Hematopoietic multipotent progenitor cell treated with erythropoietin and hydrocortisone succinate and interleukin-3 and kit ligand, for 6 days (in vitro differentiated cells): Measurements from ENCODE around the gene CABLES1.
"Not testable (repeated sequence)": the region's sequence is repeated elsewhere in the genome, so short reads cannot be mapped to it uniquely, and the experiment has no call there.

Source experiments
- DNase-seq: peaks from one replicate; pipeline ENCODE4 v3.0.0-alpha.2; 2015

CABLES1 gene

GRCh38 chr18:23247896-23248295 is 112.6 kb downstream of the CABLES1 start:
- DNase-seq = no peak

DNA sequence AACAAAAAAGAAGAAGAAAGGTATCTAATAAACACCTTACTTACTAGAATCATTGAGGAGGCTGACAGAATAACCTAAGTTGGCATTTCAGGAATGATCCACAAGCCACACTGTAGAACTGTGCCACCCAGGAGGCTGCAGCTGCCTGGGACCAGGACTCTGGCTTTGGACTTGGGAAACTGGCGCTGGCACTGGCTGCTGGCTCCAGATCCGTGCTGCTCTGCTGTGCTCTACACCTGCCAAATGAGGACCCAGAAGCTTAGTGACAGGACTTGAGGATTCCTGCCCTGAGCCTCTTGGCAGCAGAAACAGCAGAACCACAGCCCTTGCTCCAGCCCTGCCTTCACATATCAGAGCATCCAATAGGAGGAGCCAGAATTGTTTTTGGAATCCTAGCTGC is 113.5 kb downstream of the CABLES1 start:
- no peak for DNase-seq

GRCh38 chr18:23249348-23249747 is 114.1 kb downstream of the CABLES1 start:
- DNase-seq = no peak

DNA sequence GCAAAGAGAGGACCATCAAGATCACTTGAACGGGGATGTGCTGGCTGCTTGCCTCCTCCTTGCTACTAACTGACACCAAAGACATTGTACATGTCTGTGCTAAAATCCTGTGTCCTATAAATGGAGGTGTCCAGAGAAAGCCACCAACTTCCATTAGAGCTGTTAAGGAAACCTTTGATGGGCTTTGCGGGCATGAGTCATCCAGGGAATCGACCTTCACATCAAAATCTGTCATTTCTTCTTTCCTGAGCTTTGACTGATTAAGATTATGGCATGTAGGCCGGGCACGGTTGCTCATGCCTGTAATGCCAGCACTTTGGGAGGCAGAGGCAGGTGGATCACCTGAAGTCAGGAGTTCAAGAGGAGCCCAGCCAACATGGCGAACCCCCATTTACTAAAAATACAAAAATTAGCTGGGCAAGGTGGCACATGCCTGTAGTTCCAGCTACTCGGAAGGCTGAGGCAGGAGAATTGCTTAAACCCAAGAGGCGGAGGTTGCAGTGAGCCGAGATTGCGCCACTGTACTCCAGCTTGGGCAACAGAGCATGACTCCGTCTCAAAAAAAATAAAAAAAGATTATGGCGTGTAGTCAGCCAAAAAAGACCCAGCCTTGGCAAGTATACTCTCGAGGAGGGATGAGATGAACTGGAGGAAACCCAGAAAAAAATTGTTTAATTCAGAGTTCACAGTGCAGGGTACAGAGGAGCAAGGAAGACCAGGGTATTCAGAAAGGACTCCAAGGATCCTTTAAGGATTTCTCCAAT is 115.8 kb downstream of the CABLES1 start:
- no peak for DNase-seq

- DNase-seq = no peak
Observed at GRCh38 chr18:23253630-23254029, 118.3 kb downstream of the CABLES1 start.

DNA sequence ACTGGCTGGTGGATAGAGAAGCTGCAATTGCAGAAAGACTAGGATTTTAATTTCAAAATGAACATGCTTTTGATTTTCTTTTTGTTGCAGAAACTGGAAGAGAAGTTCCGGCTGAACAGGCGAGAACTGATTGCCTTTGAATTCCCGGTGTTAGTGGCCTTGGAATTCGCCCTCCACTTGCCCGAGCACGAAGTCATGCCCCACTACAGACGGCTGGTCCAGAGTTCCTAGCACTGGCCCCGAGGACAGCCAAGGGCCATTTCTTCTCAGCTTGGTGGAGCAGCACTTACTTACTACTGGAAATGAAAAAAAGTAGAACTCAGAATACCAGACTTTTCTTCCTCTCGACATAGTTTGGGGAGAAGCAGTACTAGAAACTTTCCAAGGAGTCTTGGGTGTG is 121.9 kb downstream of the CABLES1 start:
- no peak for DNase-seq

- peak; percentile 37 for DNase-seq
Observed at GRCh38 chr18:23257686-23258565, 122.6 kb downstream of the CABLES1 start.

DNA sequence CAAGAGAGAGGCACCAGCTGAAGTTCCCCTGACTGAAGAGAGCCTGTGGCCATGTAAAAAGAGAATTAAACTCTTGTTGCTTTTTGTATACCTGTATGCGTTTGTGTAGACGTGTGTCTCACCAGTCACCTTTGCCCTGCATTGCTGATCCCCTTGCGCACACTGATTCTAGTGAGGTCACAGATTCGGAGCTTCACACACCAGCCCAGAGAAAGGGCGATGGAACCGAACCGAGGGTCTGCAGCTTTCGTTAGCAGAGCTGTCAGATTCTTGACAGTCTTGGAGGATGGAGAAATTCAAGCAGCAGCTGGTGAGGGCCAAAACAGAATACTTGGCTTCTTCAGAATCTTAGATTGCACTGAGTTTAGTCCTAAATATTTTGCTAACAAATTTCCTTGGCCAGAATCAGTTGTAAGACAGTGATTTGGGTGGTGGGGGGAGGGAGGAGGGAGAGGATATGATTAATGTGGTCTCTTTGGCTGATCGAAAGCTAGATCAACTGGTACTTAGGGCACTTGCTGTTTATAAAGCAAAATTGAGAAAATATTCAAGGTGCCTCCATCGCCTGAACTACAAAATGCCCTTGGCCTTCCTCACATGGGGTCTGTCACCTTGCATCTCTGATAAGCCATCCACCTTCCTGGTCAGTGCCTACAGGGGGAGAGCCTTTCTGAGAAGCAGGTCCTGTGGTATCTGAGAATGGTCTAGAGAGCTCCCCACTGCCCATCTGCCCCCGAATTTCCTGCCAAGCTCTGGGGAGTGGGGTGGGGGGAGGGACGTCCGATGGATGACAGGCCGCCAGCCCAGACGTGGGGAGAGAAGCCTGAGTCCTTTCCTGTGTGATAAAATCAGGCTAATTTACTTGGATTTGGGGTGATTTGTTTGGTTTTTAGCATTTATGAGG is 123.5 kb downstream of the CABLES1 start:
- DNase-seq = no peak

DNA sequence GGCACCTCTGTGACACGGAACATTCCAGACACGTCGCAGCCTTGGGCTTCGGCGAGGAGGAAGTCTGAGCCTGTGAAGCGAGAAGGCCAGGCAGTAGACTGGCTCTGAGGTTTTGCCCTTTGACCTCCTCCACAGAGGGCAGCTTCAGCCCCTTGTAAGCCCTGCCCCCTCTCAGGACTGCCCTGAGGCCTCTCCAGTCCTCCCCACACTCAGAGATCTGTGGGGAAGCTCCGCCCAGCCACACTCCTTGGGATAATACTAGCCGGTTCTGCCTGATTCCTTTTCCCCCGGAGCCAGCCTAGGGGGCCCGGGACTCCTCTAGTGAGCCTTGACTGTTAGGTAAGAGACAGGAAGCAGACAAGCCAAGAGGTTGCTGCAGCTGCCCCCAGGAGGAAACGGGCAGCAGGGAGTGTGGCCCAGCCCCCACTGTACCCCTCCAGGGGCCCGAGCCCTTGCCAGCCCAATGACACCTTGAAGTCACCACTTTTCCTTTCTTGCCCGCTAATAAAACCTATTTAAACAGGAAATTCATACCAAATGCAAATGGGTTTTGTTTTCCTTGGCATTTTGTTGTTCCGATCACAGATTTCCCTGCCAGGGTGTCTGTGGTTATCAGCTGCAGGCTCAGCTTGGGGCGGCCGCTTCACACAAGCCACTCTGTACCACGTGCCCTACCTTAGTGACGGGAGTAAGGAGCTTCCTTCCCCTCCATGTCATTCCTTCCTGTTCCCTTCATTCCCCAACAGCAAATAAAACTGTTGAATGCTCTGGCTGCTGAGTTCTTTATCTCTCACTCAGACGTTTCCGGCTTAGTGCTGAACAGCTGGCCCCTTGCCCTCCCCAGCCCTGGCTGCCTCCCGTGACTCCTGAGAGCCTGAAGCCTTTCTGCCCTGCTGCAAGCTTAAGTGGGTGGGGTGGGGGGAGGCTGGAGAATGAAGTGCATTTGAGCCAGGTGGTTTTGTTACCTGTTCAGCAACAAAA is 124.7 kb downstream of the CABLES1 start:
- peak; percentile 85 for DNase-seq

DNA sequence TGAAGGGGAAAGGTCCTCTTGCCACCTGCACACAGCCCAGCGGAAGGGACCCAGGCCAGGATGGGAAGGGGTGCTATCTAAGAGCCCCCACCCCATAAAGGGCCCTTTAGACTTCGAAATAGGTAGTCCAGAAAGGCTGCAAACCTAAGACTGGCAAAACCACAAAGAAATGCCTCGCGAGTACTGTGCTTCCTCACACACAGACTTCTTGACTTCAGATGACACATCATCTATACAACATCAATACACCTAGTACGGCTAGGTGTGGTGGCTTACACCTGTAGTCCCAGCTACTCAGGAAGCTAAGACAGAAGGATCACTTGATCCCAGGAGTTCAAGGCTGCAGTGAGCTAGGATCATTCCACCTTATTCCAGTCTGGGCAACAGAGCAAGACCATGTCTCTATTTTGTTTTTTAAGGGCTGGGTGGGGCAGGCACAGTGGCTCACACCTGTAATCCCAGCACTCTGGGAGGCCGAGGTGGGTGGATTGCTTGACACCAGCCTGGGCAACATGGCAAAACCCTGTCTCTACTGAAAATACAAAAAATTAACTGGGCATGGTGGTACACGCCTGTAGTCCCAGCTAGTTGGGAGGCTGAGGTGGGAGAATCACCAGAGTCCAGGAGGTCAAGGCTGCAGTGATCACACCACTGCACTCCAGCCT is 125.8 kb downstream of the CABLES1 start:
- no peak for DNase-seq

DNA sequence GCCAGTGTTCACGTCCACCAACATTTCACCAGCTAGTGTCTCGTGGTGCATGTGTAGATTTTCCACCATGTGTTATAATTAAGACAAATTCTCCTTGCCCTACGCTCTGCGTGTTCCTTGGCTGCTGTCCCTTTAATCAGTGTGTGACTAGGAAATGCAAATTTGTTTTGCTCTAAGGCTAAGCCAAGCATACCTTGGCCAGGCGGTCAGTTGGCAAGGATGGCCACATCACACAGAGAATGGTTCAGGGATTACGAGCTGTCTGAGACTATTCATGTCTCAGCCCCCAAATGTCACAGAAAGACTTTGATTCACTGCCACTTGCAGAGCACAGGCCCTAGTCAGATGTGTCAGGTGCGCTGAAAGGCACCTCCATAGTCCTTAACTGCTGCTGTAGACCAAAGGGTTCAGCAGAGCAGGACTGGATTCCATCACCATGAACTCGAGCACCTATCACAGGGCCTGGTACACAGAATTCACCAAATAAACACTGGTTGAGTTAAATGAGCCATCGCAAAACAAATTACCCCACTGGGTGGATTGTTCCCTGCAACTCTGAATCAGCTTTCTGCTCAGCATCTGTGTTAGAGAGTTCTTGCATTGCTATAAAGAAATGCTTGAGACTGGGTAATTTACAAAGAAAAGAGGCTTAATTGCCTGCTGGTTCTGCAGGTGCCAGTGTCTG is 128.4 kb downstream of the CABLES1 start:
- no peak for DNase-seq

GRCh38 chr18:23265682-23266399 is 130.6 kb downstream of the CABLES1 start:
- peak; percentile 74 for DNase-seq

GRCh38 chr18:23266717-23267446 is 131.6 kb downstream of the CABLES1 start:
- no peak for DNase-seq

DNA sequence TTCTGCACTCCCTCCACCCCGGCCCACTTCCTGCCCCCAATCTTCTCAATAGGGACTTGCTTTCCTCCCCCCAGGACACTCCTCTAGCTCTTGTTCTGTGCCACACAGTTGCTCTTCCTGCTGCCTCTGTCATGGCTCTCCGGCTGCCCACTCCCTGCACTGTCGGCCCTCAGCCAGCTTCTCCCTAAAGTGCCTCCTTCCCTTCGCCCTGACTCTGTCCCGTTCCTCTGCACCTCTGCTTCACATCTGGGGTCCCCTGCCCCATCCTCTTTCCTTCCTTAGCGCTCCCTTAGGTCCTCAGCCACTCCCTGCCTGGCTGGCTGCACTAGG is 132.1 kb downstream of the CABLES1 start:
- no peak for DNase-seq

GRCh38 chr18:23268641-23269040 is 133.4 kb downstream of the CABLES1 start:
- DNase-seq = no peak

DNA sequence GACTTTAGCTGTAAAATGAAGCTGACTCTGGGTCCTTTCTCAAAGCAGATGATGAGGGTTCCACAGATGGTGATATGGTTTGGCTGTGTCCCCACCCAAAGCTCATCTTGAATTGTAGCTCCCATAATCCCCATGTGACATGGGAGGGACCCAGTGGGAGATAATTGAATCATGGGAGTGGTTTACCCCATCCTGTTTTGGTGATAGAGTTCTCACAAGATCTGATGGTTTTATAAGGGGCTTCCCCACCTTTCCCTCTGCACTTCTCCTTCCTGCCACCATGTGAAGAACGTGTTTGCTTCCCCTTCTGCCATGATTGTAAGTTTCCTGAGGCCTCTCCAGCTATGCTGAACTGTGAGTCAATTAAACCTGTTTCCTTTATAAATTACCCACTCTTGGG is 133.8 kb downstream of the CABLES1 start:
- DNase-seq = not testable (repeated sequence)

- DNase-seq = no peak
Observed at GRCh38 chr18:23269928-23270327, 134.6 kb downstream of the CABLES1 start.

- no peak for DNase-seq
Observed at GRCh38 chr18:23270986-23271680, 135.8 kb downstream of the CABLES1 start.
